ENCODE measurements around the gene MYOD1.

- TF ChIP-seq CTCF (conservative IDR thresholded peaks at IDR 0.05), result no peak
- TF ChIP-seq EZH2 (IDR thresholded peaks at IDR 0.05; ENCODE audit: low read depth), result no peak
Measured at GRCh38 chr11:17686231-17686980, 33.0 kb upstream of the MYOD1 start.
